Spleen (tissue), 7 donors: ENCODE data around the gene GPR6.

Source experiments
- POLR2A ChIP-seq, 3 donors: fragments of 450-650 bp; IDR thresholded peaks; one replicate each; pipeline ENCODE4 v1.5.1; 2017; ENCODE audit warnings: antibody characterized with exemption in 3 of 3, mild to moderate bottlenecking in 1 of 3
- POLR2AphosphoS5 ChIP-seq, 3 donors: sonication (generic); formaldehyde crosslinking; IDR thresholded peaks; one replicate each; pipeline ENCODE4 v1.5.1; 2017; ENCODE audit warnings: antibody characterized with exemption in 3 of 3
- TF ChIP-seq, protein P1 (sequence below), 11 experiments: fragments of 200-600 bp in 7 of 11; fragments of 450-650 bp in 4 of 11; sonication (generic) in 4 of 11; IDR thresholded peaks in 8 of 11; conservative IDR thresholded peaks in 3 of 11; 1 replicate in 7 of 11; 2 replicates in 4 of 11; pipeline versions ENCODE4 v1.4.0 to v1.8.0; 2016 to 2021; ENCODE audit warnings: antibody characterized with exemption in 11 of 11, inconsistent platforms in 4 of 11, mild to moderate bottlenecking in 1 of 11
- donor health status: DM: no; HTN: no; CAD: no; lungs with moderate emphysema.
- donor health status: DM: no; HTN: no; CAD: no.
- donor health status: DM: no; HTN: no; CAD: no.

DNA sequence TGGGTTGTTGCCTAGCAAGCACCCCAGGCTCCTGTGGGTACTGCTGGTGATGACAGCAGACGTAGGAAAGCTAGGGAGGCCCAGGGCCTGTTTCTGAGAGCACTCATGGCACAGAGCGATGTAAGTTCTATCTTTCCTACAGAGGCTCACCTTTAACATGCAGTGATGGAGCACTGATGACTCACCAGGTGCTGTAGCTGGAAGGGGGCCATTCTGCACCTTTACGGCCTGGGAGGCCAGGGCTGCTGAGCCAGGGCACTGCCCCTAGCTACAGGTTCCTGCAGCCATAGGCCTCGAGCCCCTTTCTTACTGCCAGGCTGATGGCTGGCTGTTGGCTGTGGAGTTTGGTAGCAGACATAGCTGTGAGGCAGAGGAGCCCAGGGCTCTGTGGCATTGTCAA is 31.1 kb upstream of the GPR6 start:
- TF ChIP-seq, protein P1, sequence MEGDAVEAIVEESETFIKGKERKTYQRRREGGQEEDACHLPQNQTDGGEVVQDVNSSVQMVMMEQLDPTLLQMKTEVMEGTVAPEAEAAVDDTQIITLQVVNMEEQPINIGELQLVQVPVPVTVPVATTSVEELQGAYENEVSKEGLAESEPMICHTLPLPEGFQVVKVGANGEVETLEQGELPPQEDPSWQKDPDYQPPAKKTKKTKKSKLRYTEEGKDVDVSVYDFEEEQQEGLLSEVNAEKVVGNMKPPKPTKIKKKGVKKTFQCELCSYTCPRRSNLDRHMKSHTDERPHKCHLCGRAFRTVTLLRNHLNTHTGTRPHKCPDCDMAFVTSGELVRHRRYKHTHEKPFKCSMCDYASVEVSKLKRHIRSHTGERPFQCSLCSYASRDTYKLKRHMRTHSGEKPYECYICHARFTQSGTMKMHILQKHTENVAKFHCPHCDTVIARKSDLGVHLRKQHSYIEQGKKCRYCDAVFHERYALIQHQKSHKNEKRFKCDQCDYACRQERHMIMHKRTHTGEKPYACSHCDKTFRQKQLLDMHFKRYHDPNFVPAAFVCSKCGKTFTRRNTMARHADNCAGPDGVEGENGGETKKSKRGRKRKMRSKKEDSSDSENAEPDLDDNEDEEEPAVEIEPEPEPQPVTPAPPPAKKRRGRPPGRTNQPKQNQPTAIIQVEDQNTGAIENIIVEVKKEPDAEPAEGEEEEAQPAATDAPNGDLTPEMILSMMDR (IDR thresholded peaks at IDR 0.05 in 8 of 11, conservative IDR thresholded peaks at IDR 0.05 in 3 of 11): no peak
- no peak for TF ChIP-seq POLR2AphosphoS5 (IDR thresholded peaks at IDR 0.05)
- TF ChIP-seq POLR2A (IDR thresholded peaks at IDR 0.05): no peak
